Fibroblast of gingiva (primary cell): ENCODE measurements around the gene BDH1.

Experiments used
- DNase-seq: peaks from one replicate; pipeline ENCODE4 v3.0.0-alpha.2; 2011; ENCODE audit warnings: low read depth

Gene BDH1

GRCh38 chr3:197507081-197507480, 48.7 kb downstream of the BDH1 start:
- no peak for DNase-seq

GRCh38 chr3:197505796-197506548, 49.8 kb downstream of the BDH1 start:
- no peak for DNase-seq

GRCh38 chr3:197504641-197505121, 51.1 kb downstream of the BDH1 start:
- DNase-seq = no peak

- DNase-seq = no peak
Observed at GRCh38 chr3:197504229-197504628, 51.5 kb downstream of the BDH1 start.

GRCh38 chr3:197503652-197504051, 52.1 kb downstream of the BDH1 start:
- no peak for DNase-seq

GRCh38 chr3:197501879-197502620, 53.7 kb downstream of the BDH1 start:
- DNase-seq = peak; percentile 62

GRCh38 chr3:197501496-197501878, 54.3 kb downstream of the BDH1 start:
- peak; percentile 43 for DNase-seq

GRCh38 chr3:197500812-197501211, 55.0 kb downstream of the BDH1 start:
- DNase-seq = no peak

GRCh38 chr3:197499427-197499826, 56.3 kb downstream of the BDH1 start:
- DNase-seq = no peak

- DNase-seq = no peak
Observed at GRCh38 chr3:197498499-197499241, 57.1 kb downstream of the BDH1 start.

GRCh38 chr3:197496746-197497125, 59.0 kb downstream of the BDH1 start:
- DNase-seq = no peak

GRCh38 chr3:197495999-197496745, 59.6 kb downstream of the BDH1 start:
- DNase-seq = no peak

- no peak for DNase-seq
Observed at GRCh38 chr3:197495499-197495898, 60.3 kb downstream of the BDH1 start.

GRCh38 chr3:197495059-197495455, 60.7 kb downstream of the BDH1 start:
- no peak for DNase-seq

- DNase-seq = no peak
Observed at GRCh38 chr3:197494366-197495058, 61.3 kb downstream of the BDH1 start.

- no peak for DNase-seq
Observed at GRCh38 chr3:197493049-197493448, 62.7 kb downstream of the BDH1 start.

GRCh38 chr3:197491923-197492664, 63.7 kb downstream of the BDH1 start:
- DNase-seq = peak; percentile 49

- no peak for DNase-seq
Observed at GRCh38 chr3:197491478-197491877, 64.3 kb downstream of the BDH1 start.

GRCh38 chr3:197490098-197491058, 65.4 kb downstream of the BDH1 start:
- DNase-seq = no peak
